GM12874 (cell line): ENCODE results near the gene MNX1.

ENCODE experiments used
- CTCF ChIP-seq: IDR thresholded peaks from 2 replicates; pipeline ENCODE4 v1.5.1; 2011; ENCODE audit warnings: low read depth, mild to moderate bottlenecking, control low read depth, low read length, moderate library complexity; ENCODE audit not compliant: insufficient read depth

MNX1 gene

GRCh38 chr7:157021871-157022680 lies 11.6 kb upstream of the MNX1 start:
- no peak for TF ChIP-seq CTCF

- TF ChIP-seq CTCF = no peak
Observed at GRCh38 chr7:157021071-157021870, 10.8 kb upstream of the MNX1 start.

GRCh38 chr7:157020514-157021070 lies 10.1 kb upstream of the MNX1 start:
- TF ChIP-seq CTCF = no peak

- TF ChIP-seq CTCF = no peak
Observed at GRCh38 chr7:157019718-157020451, 9.4 kb upstream of the MNX1 start.

GRCh38 chr7:157018997-157019608 lies 8.6 kb upstream of the MNX1 start:
- no peak for TF ChIP-seq CTCF

GRCh38 chr7:157018328-157018996 lies 8.0 kb upstream of the MNX1 start:
- TF ChIP-seq CTCF = no peak
